SHP77 (cell line): ENCODE measurements around the gene GDPD5.

Experiments used
- DNase-seq, 2 experiments: peaks; one replicate each; lab custom pipeline; 2025; lab: John Stamatoyannopoulos, UW

GDPD5 gene

DNA sequence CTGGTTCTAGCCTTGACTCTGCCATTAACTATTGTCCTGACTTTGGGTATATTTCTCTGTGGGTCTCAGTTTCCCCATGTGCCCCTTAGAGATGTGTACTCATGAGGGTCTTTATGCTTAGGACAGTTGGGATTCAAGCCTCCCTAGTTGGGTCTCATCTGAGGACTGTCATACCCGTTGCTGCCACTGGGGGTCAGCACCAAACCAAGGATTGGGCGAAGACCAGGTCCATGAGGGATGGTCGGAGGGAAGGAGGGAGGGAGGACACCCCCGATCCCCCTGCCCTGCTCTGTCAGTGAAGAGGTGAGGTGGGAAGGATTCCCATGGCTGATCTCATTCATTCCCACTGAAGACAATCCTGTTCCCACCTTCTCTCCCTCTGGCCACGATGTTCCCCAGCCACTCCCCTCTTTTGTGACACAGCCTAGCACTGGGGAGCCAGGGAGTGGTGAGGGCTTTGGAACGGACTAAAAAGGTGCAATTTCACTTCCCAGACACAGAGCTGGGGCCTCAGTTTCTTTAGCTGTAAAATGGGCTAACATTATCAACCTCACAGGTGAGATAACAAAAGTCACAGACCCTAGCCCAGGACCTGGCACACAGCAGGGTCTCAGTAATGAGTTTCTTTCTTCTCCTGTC is 80.3 kb downstream of the GDPD5 start:
- DNase-seq = peak; percentile 32 to 70

GRCh38 chr11:75443043-75443442 is 82.7 kb downstream of the GDPD5 start:
- no peak for DNase-seq

DNA sequence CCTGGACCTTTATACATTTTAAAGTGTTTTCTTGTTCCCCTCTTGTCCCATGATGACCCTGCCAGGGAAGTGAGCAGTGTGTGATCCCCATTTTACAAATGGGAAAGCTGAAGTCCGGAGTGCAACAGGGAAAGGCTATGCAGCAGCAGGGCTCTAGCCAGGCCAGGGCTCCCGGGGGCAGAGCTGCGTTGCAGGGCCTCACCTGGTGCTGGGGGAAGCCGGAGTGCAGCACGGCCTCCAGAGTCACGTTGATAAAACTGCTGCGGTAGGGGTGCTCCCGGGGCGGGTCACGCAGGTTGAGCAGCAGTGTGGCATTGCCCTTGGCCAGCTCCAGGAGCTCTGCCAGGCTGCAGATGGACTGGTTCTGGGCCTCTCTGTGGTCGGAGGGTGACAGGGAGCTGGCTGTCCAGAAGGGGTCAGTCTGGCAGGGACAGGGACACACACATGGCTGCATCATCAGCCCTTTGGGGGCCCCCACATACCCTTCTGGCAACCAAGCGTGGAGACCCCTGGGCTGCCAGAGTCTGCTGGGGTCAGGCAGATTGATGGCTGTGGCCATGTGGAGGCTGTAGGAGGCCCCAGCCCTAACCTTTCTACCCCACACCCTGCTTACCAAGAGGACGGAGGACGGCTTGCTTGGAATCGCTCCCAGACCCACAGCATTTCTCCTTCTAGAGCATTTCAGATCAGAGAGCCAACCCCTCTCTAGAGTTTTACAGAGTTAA is 83.4 kb downstream of the GDPD5 start:
- DNase-seq = no peak

DNA sequence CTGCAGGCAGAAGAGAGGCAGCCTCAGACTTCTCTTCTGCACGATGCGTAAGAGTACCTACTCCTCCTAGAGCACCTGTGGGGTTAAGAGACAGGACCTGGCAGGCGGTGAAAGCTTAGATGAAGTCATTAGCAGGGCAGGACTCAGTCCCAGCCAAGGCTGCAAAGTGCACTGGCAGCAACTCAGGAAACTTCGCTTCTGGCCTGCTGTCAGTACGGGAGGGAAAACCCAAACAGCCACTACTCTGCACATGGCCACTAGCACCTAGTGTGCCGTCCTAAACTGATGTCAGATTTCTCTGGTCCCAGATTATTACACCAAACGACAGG is 84.0 kb downstream of the GDPD5 start:
- no peak for DNase-seq

DNA sequence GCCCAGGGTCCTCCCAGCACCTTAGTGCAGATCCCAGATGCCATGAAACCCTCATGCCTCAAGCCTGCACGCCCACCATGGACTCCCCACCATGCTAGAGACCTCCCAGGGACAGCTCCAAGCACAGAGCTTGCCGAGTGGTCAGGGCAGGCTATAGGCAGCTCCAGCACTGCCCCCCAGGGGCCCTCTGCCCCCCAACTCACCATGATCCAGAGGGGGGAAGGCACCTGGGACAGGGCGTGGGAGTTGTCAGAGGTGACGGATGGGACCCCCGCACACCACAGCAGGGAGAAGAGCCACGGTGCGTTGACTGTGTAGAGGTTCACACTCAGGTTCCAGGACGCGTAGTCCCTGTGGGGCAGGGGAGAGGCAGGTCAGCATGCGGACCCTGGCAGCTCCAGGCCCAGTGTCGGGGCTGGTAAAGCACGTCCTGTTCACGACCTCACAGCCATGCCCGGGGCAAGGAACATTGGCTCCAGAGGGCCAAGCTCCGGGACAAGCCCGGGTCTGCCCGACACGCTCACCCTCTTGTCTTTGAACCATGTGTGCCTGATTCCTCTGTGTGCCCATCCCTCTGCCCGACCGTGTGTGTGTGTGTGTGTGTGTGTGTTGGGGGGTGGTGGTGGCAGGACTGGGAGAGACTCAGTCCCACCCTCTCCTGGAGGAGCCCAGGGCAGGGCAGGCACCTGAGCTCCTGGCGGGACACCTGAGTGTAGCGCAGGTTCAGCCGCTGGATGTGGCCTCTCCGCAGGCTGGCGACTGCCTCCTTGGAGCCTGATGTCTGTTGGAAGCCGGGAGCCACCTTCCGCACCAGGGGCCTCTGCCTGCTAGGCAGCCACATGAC is 84.6 kb downstream of the GDPD5 start:
- DNase-seq = no peak

DNA sequence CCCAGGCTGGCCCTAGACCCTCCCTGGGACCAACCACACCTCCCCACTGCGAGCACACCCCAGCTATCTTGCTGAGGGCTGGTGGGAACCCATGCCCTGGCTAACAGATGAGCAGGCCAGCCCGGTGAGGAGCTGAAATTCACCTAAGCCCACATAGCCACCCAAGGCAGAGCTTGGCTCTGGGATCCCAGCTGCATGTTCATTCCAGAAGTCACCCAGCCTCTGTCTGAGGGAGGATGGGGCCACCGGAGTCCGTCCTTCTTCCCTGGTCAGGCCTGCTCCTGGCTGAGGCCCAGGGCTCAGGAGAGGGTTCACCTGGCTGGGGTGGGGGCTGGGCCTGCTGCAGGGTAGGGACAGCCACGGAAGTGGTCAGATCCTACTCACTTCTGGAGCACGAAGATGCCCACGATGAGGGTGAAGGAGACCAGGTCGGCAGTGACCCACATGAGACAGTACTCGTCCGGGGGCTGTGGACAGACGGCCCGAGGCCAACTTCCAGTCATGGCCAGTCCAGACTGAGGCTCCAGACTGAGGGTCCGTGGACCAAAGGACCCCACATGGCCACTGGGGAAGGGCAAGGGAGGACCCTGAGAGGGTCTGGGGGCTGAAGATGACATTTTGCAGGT is 86.1 kb downstream of the GDPD5 start:
- no peak for DNase-seq

DNA sequence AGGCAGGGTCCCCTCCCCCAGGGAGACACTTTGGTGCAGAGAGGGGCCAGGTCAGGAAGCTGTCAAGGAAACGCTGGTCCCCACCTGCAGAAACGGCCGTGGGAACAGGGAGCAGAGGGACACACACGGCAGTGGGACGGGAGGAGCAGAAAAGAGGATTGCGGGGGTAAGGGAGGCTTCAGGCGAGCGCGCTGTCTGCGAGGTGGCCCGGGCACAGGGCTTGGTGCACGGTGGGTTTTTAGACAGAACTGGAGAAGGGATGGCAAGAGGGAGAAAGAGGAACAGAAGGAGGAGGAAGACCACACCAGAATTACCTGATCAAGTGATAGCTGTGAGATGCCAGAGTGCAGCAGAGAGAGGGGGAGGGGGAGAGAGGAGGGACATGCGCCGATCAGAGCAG is 86.7 kb downstream of the GDPD5 start:
- DNase-seq = no peak

- no peak for DNase-seq
These were observed 87.6 kb downstream of the GDPD5 start for GRCh38 chr11:75437966-75438659.

DNA sequence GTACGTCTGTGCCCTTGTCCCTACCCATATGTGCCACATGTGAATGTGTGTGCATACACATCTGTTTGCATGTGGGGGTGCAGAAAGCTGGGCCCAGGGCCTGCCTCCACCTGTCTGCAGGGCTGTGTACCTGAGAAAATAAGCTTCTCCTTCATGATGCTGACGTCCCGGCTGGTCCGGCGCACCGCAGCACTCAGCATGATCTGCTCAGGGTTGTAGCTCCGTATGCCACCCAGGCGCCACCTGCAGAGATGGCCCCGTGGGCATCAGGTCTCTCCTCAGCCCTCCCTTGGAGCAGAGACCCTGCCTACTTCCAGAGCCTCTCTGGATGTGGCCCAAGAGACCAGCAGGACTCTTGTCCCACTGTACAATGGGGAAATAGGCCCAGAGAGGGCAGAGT is 88.9 kb downstream of the GDPD5 start:
- no peak for DNase-seq

GRCh38 chr11:75435571-75435925 is 90.2 kb downstream of the GDPD5 start:
- DNase-seq = no peak

DNA sequence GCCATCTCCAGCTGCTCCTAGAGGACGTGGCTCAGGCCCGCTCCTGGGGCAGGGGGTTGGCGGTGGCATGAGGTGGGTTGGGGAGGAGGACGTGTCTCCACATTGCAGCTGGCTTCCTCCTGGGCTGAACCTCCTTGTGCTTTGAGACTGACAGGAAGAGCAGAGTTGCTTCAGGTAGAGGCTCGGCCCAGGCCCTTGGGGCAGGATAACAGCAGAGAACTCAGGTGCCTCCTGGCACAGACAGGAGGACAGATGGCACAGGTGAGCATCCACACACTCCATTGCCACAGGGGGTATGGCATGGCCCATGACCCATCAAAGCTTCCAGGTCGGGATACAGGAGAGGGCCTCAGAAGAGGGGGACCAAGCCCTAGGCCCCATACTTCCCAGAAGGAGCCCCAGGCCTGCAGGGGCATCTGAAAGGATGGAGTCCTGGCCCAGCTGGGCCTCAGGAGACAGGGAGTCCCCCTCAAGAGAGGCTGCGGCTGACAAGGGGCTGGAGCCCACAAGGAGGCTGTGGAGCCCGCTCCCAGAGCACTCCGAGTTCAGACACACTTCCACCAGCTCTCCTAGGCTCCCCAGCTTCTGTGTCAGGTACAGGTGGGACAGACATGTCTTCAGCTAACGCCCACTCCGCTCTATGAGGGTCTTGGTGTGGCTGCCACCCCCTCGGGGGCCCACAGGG is 90.7 kb downstream of the GDPD5 start:
- DNase-seq = no peak

- no peak for DNase-seq
These were observed 91.7 kb downstream of the GDPD5 start for GRCh38 chr11:75434051-75434450.

- DNase-seq = no peak
These were observed 92.3 kb downstream of the GDPD5 start for GRCh38 chr11:75433443-75433842.

GRCh38 chr11:75432911-75433321 is 92.8 kb downstream of the GDPD5 start, which contains the start of gene KLHL35:
TSS of gene KLHL35 (minus strand) at chr11:75433203. CDS start at chr11:75430629, 2,574 bp downstream.
- DNase-seq = no peak

DNA sequence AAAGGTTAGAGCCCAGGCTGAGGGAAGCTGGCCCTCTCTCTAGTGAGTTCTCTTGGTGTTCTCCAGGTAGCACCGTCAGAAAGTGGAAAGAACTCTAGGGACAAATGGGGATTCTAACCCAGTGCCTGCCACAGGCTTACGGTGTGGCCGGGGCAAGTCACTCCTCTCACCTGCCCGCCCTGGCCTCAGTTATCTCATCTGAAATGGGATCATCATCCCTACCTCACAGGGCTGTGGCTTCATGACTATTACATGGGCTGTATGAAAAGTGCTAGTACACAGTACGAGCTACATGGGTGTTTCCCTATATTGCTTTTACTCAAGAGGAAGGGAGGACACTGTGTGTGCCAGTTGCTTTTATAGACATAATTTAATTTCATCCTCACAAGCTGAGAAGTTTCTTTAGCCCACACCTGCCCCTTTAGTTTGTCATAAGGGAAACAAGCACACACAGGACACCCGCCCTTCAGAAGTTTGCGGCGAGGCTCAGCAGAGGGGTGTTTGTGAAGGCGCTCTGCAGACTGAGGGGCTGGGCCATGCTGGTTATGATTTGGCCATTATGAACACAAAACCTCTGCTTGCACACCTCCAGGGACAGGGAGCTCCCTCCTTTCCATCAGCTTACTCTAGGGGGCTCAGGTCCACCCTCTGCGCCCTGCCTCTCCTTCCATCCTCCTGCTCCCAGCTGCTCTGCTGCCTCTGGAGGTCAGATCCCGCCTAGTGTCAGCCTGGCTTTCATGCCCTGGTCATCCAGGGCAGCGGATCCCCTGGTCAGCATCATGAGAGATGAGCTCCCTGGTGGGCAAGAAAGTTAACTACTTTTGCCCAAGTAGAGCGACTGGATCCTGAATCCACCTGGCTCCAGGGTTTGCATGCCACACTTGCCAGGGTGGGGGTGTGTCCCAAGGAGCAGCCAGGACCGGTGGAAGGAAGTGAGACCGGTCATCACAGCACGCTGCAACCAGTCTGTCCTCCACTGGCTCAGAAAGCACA is 93.9 kb downstream of the GDPD5 start:
- DNase-seq = no peak

DNA sequence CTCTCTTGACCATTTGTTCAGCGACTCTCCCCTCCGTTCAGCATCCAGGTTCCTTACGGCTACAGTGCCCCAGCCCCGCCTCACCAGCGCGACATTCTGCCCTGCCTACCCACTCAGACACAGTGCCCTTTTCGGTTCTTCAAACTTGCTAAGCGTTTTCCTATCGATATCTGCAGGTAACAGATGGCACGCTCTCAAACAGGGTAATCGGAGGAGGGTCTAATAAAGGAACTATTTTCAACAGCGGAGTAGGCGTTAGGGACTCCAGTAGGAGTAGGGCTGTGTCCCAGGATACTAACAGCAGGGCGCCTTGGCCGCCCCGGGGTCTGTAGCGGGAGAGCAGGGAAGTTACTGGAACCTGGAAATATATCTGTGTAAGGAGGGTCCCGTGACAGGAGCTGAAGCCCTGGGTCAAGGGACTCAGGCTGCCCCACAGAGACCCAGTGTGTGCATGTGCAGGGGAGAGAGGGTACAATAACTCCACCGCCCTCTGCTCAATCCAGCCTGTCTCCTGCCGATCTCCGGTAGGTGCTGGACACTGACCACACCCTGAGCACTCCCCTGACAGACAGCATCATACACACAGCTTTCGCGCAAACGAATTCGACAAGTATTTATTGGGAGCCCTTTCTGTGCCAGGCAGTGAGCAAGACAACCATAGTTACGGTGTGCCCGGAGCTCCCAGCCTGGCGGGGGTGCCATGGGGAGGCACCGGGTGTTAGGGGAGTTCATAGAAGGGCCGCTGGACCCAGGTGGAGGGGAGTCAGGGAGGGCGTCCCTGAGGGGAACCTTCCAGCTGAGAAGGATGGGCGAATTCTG is 94.8 kb downstream of the GDPD5 start:
- DNase-seq = no peak

- DNase-seq = peak; percentile 72 to 82
These were observed 95.6 kb downstream of the GDPD5 start for GRCh38 chr11:75429902-75430713.

DNA sequence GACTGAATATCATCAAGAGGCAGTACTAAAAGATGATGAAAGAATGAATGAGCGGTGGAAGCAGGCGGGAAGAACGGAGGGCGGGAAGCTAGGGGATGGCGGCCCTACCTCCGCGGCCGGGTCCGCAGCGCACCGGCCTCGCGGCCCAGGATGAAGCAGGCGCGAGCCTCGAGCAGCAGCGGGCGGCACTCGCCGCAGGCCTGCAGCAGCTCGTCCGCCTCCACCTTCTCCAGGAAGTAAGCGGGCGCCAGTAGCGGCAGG is 96.2 kb downstream of the GDPD5 start:
- DNase-seq = no peak
